ENCODE measurements around the gene TBC1D14. TPM values are rescaled to one million over a fixed set of nuclear protein-coding genes. Genes with fewer than 3 reads are reported as not detected.

The TBC1D14 gene
- total and polyA plus RNA-seq, 4 donors, result 15.1 to 60.1 (median 46.4) TPM

GRCh38 chr4:7029212-7029611, 119.6 kb downstream of the TBC1D14 start:
- TF ChIP-seq, protein P1, sequence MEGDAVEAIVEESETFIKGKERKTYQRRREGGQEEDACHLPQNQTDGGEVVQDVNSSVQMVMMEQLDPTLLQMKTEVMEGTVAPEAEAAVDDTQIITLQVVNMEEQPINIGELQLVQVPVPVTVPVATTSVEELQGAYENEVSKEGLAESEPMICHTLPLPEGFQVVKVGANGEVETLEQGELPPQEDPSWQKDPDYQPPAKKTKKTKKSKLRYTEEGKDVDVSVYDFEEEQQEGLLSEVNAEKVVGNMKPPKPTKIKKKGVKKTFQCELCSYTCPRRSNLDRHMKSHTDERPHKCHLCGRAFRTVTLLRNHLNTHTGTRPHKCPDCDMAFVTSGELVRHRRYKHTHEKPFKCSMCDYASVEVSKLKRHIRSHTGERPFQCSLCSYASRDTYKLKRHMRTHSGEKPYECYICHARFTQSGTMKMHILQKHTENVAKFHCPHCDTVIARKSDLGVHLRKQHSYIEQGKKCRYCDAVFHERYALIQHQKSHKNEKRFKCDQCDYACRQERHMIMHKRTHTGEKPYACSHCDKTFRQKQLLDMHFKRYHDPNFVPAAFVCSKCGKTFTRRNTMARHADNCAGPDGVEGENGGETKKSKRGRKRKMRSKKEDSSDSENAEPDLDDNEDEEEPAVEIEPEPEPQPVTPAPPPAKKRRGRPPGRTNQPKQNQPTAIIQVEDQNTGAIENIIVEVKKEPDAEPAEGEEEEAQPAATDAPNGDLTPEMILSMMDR (IDR thresholded peaks at IDR 0.05; ENCODE audit: control extremely low read depth, extremely low read depth), result no peak
- peaks cover 7 to 44% (median 23%) of the 10 kb centered on the region in 4 donors for H3K36me3 ChIP-seq (ENCODE audit: control insufficient read depth in 4 of 4, insufficient read depth in 4 of 4, low read length in 4 of 4)
- no peaks in the 10 kb centered on the region for H3K9me3 ChIP-seq (ENCODE audit: control insufficient read depth in 4 of 4, insufficient read depth in 3 of 4, low read length in 3 of 4)
- H3K4me1 ChIP-seq (ENCODE audit: control insufficient read depth in 5 of 5, insufficient read depth in 5 of 5, low read length in 5 of 5), result no peaks in the 10 kb centered on the region
- no peaks in the 10 kb centered on the region for H3K27me3 ChIP-seq (ENCODE audit: control insufficient read depth in 3 of 3, insufficient read depth in 3 of 3, low read length in 2 of 3)
- H3K4me3 ChIP-seq, result no peak overlapping the region
- H3K9ac ChIP-seq (ENCODE audit: insufficient read depth in 1 of 2, low read length in 2 of 2), result no peak overlapping the region
- no peak overlapping the region for H3K27ac ChIP-seq (ENCODE audit: low read depth in 1 of 2, low read length in 1 of 2)
- whole genome bisulfite sequencing, 2 donors, result 95 to 96% methylated on average over 12 of the region's 12 CpGs
- DNase-seq (no peak), ATAC-seq (ENCODE audit: insufficient read depth, low FRiP score) (no peak)

DNA sequence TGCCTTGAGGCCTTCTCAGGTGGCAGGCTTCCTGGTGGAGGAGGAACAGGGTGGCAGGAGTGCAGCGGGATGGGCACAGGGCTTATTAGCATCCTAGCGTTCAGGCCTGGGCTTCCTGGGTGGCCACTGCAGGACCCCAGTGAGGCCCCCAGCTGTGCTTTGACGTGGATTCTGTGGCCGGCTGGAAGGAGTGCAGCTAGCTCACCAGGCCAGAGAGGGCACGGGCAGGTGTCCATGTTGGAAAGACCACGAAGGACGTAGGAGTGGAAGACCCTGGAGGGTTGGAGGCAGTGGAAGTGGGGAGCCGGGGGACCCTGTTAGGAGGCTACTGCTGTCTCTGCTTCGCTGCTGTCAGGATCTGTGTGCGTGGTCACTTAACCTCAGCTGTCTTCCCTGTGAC, 120.3 kb downstream of the TBC1D14 start:
- no peak for DNase-seq
- no peaks in the 10 kb centered on the region for H3K9me3 ChIP-seq (ENCODE audit: control insufficient read depth in 4 of 4, insufficient read depth in 3 of 4, low read length in 3 of 4)
- H3K4me1 ChIP-seq (ENCODE audit: control insufficient read depth in 5 of 5, insufficient read depth in 5 of 5, low read length in 5 of 5), result no peaks in the 10 kb centered on the region
- H3K36me3 ChIP-seq (ENCODE audit: control insufficient read depth in 4 of 4, insufficient read depth in 4 of 4, low read length in 4 of 4), result peaks cover 7 to 37% (median 23%) of the 10 kb centered on the region in 4 donors
- WGBS, 2 donors, result 96 to 97% methylated on average over 10 of the region's 10 CpGs
- TF ChIP-seq, protein P1 (IDR thresholded peaks at IDR 0.05; ENCODE audit: control extremely low read depth, extremely low read depth), result no peak
- no peak overlapping the region for H3K4me3 ChIP-seq
- no peak overlapping the region for H3K9ac ChIP-seq (ENCODE audit: insufficient read depth in 1 of 2, low read length in 2 of 2)
- ATAC-seq (ENCODE audit: insufficient read depth, low FRiP score), result no peak
- H3K27me3 ChIP-seq (ENCODE audit: control insufficient read depth in 3 of 3, insufficient read depth in 3 of 3, low read length in 2 of 3), result no peaks in the 10 kb centered on the region
- no peak overlapping the region for H3K27ac ChIP-seq (ENCODE audit: low read depth in 1 of 2, low read length in 1 of 2)

DNA sequence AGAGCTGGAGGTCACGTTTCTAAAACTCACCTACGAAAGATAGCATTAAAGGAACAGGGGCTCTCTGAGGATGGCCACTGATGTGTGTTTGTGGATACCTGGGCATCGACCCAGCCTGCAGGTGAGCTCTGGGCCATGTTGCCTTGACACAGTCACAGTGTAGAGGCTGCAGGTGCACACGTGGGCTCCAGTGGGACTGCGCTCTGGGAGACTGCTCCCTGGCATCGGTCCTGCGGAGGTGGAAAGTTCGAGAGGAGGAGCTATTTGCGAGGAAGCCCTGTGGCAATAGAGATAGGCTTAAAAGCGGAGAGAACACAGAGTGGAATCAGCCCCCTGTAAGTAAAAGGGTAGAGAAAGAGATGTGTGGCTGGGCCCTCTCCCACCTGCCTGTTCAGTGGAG, 121.2 kb downstream of the TBC1D14 start:
- 95 to 99% methylated on average over 10 of the region's 10 CpGs for WGBS, 2 donors
- ATAC-seq (ENCODE audit: insufficient read depth, low FRiP score), result no peak
- H3K4me3 ChIP-seq, result no peak overlapping the region
- TF ChIP-seq, protein P1 (IDR thresholded peaks at IDR 0.05; ENCODE audit: control extremely low read depth, extremely low read depth), result no peak
- H3K9me3 ChIP-seq (ENCODE audit: control insufficient read depth in 4 of 4, insufficient read depth in 3 of 4, low read length in 3 of 4), result no peaks in the 10 kb centered on the region
- H3K27ac ChIP-seq (ENCODE audit: low read depth in 1 of 2, low read length in 1 of 2), result no peak overlapping the region
- H3K27me3 ChIP-seq (ENCODE audit: control insufficient read depth in 3 of 3, insufficient read depth in 3 of 3, low read length in 2 of 3), result no peaks in the 10 kb centered on the region
- H3K9ac ChIP-seq (ENCODE audit: insufficient read depth in 1 of 2, low read length in 2 of 2), result no peak overlapping the region
- H3K4me1 ChIP-seq (ENCODE audit: control insufficient read depth in 5 of 5, insufficient read depth in 5 of 5, low read length in 5 of 5), result no peaks in the 10 kb centered on the region
- DNase-seq, result no peak
- peaks cover 5 to 29% (median 23%) of the 10 kb centered on the region in 4 donors for H3K36me3 ChIP-seq (ENCODE audit: control insufficient read depth in 4 of 4, insufficient read depth in 4 of 4, low read length in 4 of 4)

All from lung (tissue), 12 donors.